Measurements from ENCODE around the gene MICAL2.

The MICAL2 gene

GRCh38 chr11:12128301-12128751, 17.9 kb downstream of the MICAL2 start:
- Histone ChIP-seq H3K36me3 (ENCODE audit: insufficient read depth, low read length) (no peaks in the 10 kb centered on the region), H3K79me2 (ENCODE audit: control insufficient read depth, insufficient read depth, low read length, unreplicated experiment) (peaks cover 59% of the 10 kb centered on the region), H3K27ac (ENCODE audit: low read depth, low read length) (no peak overlapping the region), H3K27me3 (ENCODE audit: insufficient read depth, low read length) (no peaks in the 10 kb centered on the region), H3K4me1 (ENCODE audit: control insufficient read depth, insufficient read depth, low read length, unreplicated experiment) (peaks cover 42% of the 10 kb centered on the region), H2AFZ (ENCODE audit: low read length, unreplicated experiment) (no peak overlapping the region), H3K4me3 (ENCODE audit: low read depth, low read length) (no peak overlapping the region)

GRCh38 chr11:12129227-12129626, 18.8 kb downstream of the MICAL2 start:
- no peak overlapping the region for H2AFZ ChIP-seq (ENCODE audit: low read length, unreplicated experiment)
- H3K79me2 ChIP-seq (ENCODE audit: control insufficient read depth, insufficient read depth, low read length, unreplicated experiment), result peaks cover 54% of the 10 kb centered on the region
- no peaks in the 10 kb centered on the region for H3K36me3 ChIP-seq (ENCODE audit: insufficient read depth, low read length)
- H3K27ac ChIP-seq (ENCODE audit: low read depth, low read length), result no peak overlapping the region
- H3K4me1 ChIP-seq (ENCODE audit: control insufficient read depth, insufficient read depth, low read length, unreplicated experiment), result peaks cover 33% of the 10 kb centered on the region
- no peak overlapping the region for H3K4me3 ChIP-seq (ENCODE audit: low read depth, low read length)
- H3K27me3 ChIP-seq (ENCODE audit: insufficient read depth, low read length), result no peaks in the 10 kb centered on the region

GRCh38 chr11:12130180-12130980, 20.0 kb downstream of the MICAL2 start:
- H3K4me1 ChIP-seq (ENCODE audit: control insufficient read depth, insufficient read depth, low read length, unreplicated experiment), result peaks cover 21% of the 10 kb centered on the region
- H3K27ac ChIP-seq (ENCODE audit: low read depth, low read length), result no peak overlapping the region
- H3K36me3 ChIP-seq (ENCODE audit: insufficient read depth, low read length), result no peaks in the 10 kb centered on the region
- no peaks in the 10 kb centered on the region for H3K27me3 ChIP-seq (ENCODE audit: insufficient read depth, low read length)
- H3K79me2 ChIP-seq (ENCODE audit: control insufficient read depth, insufficient read depth, low read length, unreplicated experiment), result peaks cover 47% of the 10 kb centered on the region
- H2AFZ ChIP-seq (ENCODE audit: low read length, unreplicated experiment), result no peak overlapping the region
- H3K4me3 ChIP-seq (ENCODE audit: low read depth, low read length), result no peak overlapping the region

GRCh38 chr11:12131943-12132789, 21.8 kb downstream of the MICAL2 start:
- peaks cover 50% of the 10 kb centered on the region for H3K79me2 ChIP-seq (ENCODE audit: control insufficient read depth, insufficient read depth, low read length, unreplicated experiment)

GRCh38 chr11:12132790-12133145, 22.4 kb downstream of the MICAL2 start:
- H2AFZ ChIP-seq (ENCODE audit: low read length, unreplicated experiment), result no peak overlapping the region
- H3K4me1 ChIP-seq (ENCODE audit: control insufficient read depth, insufficient read depth, low read length, unreplicated experiment), result peaks cover 9% of the 10 kb centered on the region
- no peaks in the 10 kb centered on the region for H3K36me3 ChIP-seq (ENCODE audit: insufficient read depth, low read length)
- H3K79me2 ChIP-seq (ENCODE audit: control insufficient read depth, insufficient read depth, low read length, unreplicated experiment), result peaks cover 50% of the 10 kb centered on the region
- H3K27me3 ChIP-seq (ENCODE audit: insufficient read depth, low read length), result no peaks in the 10 kb centered on the region
- no peak overlapping the region for H3K4me3 ChIP-seq (ENCODE audit: low read depth, low read length)
- no peak overlapping the region for H3K27ac ChIP-seq (ENCODE audit: low read depth, low read length)

More at GRCh38 chr11:12131943-12132789, 21.8 kb downstream of the MICAL2 start:
- H3K4me1 ChIP-seq (ENCODE audit: control insufficient read depth, insufficient read depth, low read length, unreplicated experiment), result peaks cover 9% of the 10 kb centered on the region
- no peak overlapping the region for H3K27ac ChIP-seq (ENCODE audit: low read depth, low read length)
- H2AFZ ChIP-seq (ENCODE audit: low read length, unreplicated experiment), result no peak overlapping the region
- no peaks in the 10 kb centered on the region for H3K27me3 ChIP-seq (ENCODE audit: insufficient read depth, low read length)
- H3K4me3 ChIP-seq (ENCODE audit: low read depth, low read length), result no peak overlapping the region
- H3K36me3 ChIP-seq (ENCODE audit: insufficient read depth, low read length), result no peaks in the 10 kb centered on the region

- Histone ChIP-seq H3K36me3 (ENCODE audit: insufficient read depth, low read length) (no peaks in the 10 kb centered on the region), H3K4me3 (ENCODE audit: low read depth, low read length) (no peak overlapping the region), H2AFZ (ENCODE audit: low read length, unreplicated experiment) (no peak overlapping the region), H3K4me1 (ENCODE audit: control insufficient read depth, insufficient read depth, low read length, unreplicated experiment) (peaks cover 18% of the 10 kb centered on the region), H3K27ac (ENCODE audit: low read depth, low read length) (no peak overlapping the region), H3K27me3 (ENCODE audit: insufficient read depth, low read length) (no peaks in the 10 kb centered on the region), H3K79me2 (ENCODE audit: control insufficient read depth, insufficient read depth, low read length, unreplicated experiment) (peaks cover 41% of the 10 kb centered on the region)
Measured at GRCh38 chr11:12133547-12134235, 23.3 kb downstream of the MICAL2 start.

- H3K4me3 ChIP-seq (ENCODE audit: low read depth, low read length), result no peak overlapping the region
- H3K79me2 ChIP-seq (ENCODE audit: control insufficient read depth, insufficient read depth, low read length, unreplicated experiment), result peaks cover 38% of the 10 kb centered on the region
- no peaks in the 10 kb centered on the region for H3K27me3 ChIP-seq (ENCODE audit: insufficient read depth, low read length)
- no peak overlapping the region for H2AFZ ChIP-seq (ENCODE audit: low read length, unreplicated experiment)
- H3K4me1 ChIP-seq (ENCODE audit: control insufficient read depth, insufficient read depth, low read length, unreplicated experiment), result peaks cover 23% of the 10 kb centered on the region
- no peak overlapping the region for H3K27ac ChIP-seq (ENCODE audit: low read depth, low read length)
- H3K36me3 ChIP-seq (ENCODE audit: insufficient read depth, low read length), result no peaks in the 10 kb centered on the region
Measured at GRCh38 chr11:12134236-12134585, 23.8 kb downstream of the MICAL2 start.

GRCh38 chr11:12135185-12135584, 24.8 kb downstream of the MICAL2 start:
- no peak overlapping the region for H3K27ac ChIP-seq (ENCODE audit: low read depth, low read length)
- no peak overlapping the region for H2AFZ ChIP-seq (ENCODE audit: low read length, unreplicated experiment)
- H3K4me3 ChIP-seq (ENCODE audit: low read depth, low read length), result no peak overlapping the region
- peaks cover 33% of the 10 kb centered on the region for H3K4me1 ChIP-seq (ENCODE audit: control insufficient read depth, insufficient read depth, low read length, unreplicated experiment)
- H3K36me3 ChIP-seq (ENCODE audit: insufficient read depth, low read length), result peaks cover 3% of the 10 kb centered on the region; the same call in 1 of the 2 replicates
- no peaks in the 10 kb centered on the region for H3K27me3 ChIP-seq (ENCODE audit: insufficient read depth, low read length)
- H3K79me2 ChIP-seq (ENCODE audit: control insufficient read depth, insufficient read depth, low read length, unreplicated experiment), result peaks cover 39% of the 10 kb centered on the region

GRCh38 chr11:12137005-12137690, 26.8 kb downstream of the MICAL2 start:
- H2AFZ ChIP-seq (ENCODE audit: low read length, unreplicated experiment), result no peak overlapping the region
- peak overlapping the region; percentile 97 for H3K27ac ChIP-seq (ENCODE audit: low read depth, low read length)
- H3K27me3 ChIP-seq (ENCODE audit: insufficient read depth, low read length), result no peaks in the 10 kb centered on the region
- peaks cover 7% of the 10 kb centered on the region; the same call in 1 of the 2 replicates for H3K36me3 ChIP-seq (ENCODE audit: insufficient read depth, low read length)
- H3K79me2 ChIP-seq (ENCODE audit: control insufficient read depth, insufficient read depth, low read length, unreplicated experiment), result peaks cover 47% of the 10 kb centered on the region
- H3K4me1 ChIP-seq (ENCODE audit: control insufficient read depth, insufficient read depth, low read length, unreplicated experiment), result peaks cover 39% of the 10 kb centered on the region
- H3K4me3 ChIP-seq (ENCODE audit: low read depth, low read length), result no peak overlapping the region
